Transverse colon (tissue), 4 donors: ENCODE data around the gene HDAC4. TPM values are rescaled to one million over a fixed set of nuclear protein-coding genes. Genes with fewer than 3 reads are reported as not detected.

Source experiments
- DNase-seq: peaks from one replicate; pipeline ENCODE4 v3.0.0-alpha.2; 2019
- H3K27ac ChIP-seq, 4 donors: fragments of 200-600 bp; sonication (generic); 2 replicates each; pipeline ENCODE4 v1.5.1; 2016 to 2018; ENCODE audit warnings: inconsistent platforms in 4 of 4
- H3K27me3 ChIP-seq: fragments of 200-600 bp; sonication (generic); 2 replicates; pipeline ENCODE4 v1.5.1; 2017; ENCODE audit warnings: inconsistent platforms
- H3K36me3 ChIP-seq, 4 donors: fragments of 200-600 bp; sonication (generic); 2 replicates each; pipeline ENCODE4 v1.5.1; 2017 to 2019; ENCODE audit warnings: inconsistent platforms in 4 of 4
- H3K4me1 ChIP-seq, 4 donors: fragments of 200-600 bp; sonication (generic); 2 replicates each; pipeline ENCODE4 v1.5.1; 2017 to 2020; ENCODE audit warnings: inconsistent platforms in 4 of 4
- H3K4me3 ChIP-seq, 4 donors: fragments of 200-600 bp; sonication (generic); 1 replicate in 1 of 4; 2 replicates in 3 of 4; pipeline versions ENCODE4 v1.5.1 to v1.6.1; 2017 to 2019; ENCODE audit warnings: inconsistent platforms in 4 of 4
- H3K9me3 ChIP-seq, 2 donors: fragments of 200-600 bp; sonication (generic); 2 replicates each; pipeline ENCODE4 v1.5.1; 2017 to 2019; ENCODE audit warnings: inconsistent platforms in 2 of 2
- EP300 ChIP-seq: sonication (generic); formaldehyde crosslinking; IDR thresholded peaks from one replicate; pipeline ENCODE4 v1.6.1; 2017; ENCODE audit warnings: antibody characterized with exemption, low read depth
- POLR2A ChIP-seq: fragments of 450-650 bp; IDR thresholded peaks from one replicate; pipeline ENCODE4 v1.6.1; 2016; ENCODE audit warnings: antibody characterized with exemption, mild to moderate bottlenecking, moderate library complexity
- POLR2AphosphoS5 ChIP-seq, 3 donors: sonication (generic); formaldehyde crosslinking; IDR thresholded peaks; one replicate each; pipeline ENCODE4 v1.6.1; 2016; ENCODE audit warnings: antibody characterized with exemption in 3 of 3
- WGBS, 2 donors: methylation state at CpG; one replicate each; pipeline ENCODE4 v1.1.5; 2018; ENCODE audit warnings: low coverage in 1 of 2; 5-methylcytosine and 5-hydroxymethylcytosine counted together
- in situ Hi-C, 4 donors: fragments of 200-750 bp; cut with MboI; loops; one replicate each; pipeline versions ENCODE4 v1.15.0 to v1.15.1; 2017; ENCODE audit warnings: low sequenced_read_pairs in 3 of 4, low pct_ligation_motif_present in 1 of 4, low pct_unique_long_range_greater_than_20kb in 1 of 4
- intact Hi-C: fragments of 100-400 bp; cut with DNase I; formaldehyde crosslinking; loops from one replicate; pipeline ENCODE4 v1.15.1; 2023; ENCODE audit warnings: low total_unique reads
- total RNA-seq, 4 donors: library from RNA; depleted of rRNA; stranded (reverse); fragments of >200 nt; gene quantifications; one replicate each; pipeline ENCODE4 v1.1.0, GENCODE V29; 2016
- TF ChIP-seq, protein P1 (sequence below), 5 experiments: fragments of 200-600 bp in 3 of 5; fragments of 450-650 bp in 2 of 5; sonication (generic) in 3 of 5; IDR thresholded peaks; 1 replicate in 2 of 5; 2 replicates in 3 of 5; pipeline ENCODE4 v1.5.1; 2016 to 2017; ENCODE audit warnings: antibody characterized with exemption in 5 of 5, inconsistent platforms in 3 of 5, mild to moderate bottlenecking in 2 of 5, moderate library complexity in 1 of 5

HDAC4 gene
- total RNA-seq, 4 donors from 2014 or later = 33.9 to 192 (median 112) TPM

DNA sequence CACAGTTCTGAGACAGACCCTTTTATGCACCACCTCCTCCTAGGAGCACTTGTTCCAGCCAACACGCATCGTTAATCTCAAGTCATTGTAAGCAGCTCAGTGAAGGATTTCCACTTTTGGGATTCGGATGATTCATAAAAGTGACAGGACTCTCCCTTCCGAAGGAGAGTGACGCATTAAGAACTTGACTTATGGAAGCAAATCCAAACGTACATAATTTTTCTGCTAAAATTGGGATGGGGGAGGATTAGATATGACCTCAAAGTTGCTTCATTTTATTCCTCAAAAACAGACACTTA lies 387.2 kb downstream of the HDAC4 start:
- no peak overlapping the region for H3K4me3 ChIP-seq
- H3K36me3 ChIP-seq = no peaks in the 10 kb centered on the region
- in situ Hi-C loops = no loop called here
- no peaks in the 10 kb centered on the region for H3K4me1 ChIP-seq
- intact Hi-C loops = no loop called here
- H3K27ac ChIP-seq = no peak overlapping the region
- DNase-seq = no peak
- WGBS, 2 donors = 85 to 90% methylated on average over 3 to 6 of the region's 6 CpGs
- no peaks in the 10 kb centered on the region for H3K9me3 ChIP-seq
- TF ChIP-seq POLR2A (no peak), POLR2AphosphoS5 (IDR thresholded peaks at IDR 0.05) (no peak), EP300 (no peak)
- TF ChIP-seq, protein P1, sequence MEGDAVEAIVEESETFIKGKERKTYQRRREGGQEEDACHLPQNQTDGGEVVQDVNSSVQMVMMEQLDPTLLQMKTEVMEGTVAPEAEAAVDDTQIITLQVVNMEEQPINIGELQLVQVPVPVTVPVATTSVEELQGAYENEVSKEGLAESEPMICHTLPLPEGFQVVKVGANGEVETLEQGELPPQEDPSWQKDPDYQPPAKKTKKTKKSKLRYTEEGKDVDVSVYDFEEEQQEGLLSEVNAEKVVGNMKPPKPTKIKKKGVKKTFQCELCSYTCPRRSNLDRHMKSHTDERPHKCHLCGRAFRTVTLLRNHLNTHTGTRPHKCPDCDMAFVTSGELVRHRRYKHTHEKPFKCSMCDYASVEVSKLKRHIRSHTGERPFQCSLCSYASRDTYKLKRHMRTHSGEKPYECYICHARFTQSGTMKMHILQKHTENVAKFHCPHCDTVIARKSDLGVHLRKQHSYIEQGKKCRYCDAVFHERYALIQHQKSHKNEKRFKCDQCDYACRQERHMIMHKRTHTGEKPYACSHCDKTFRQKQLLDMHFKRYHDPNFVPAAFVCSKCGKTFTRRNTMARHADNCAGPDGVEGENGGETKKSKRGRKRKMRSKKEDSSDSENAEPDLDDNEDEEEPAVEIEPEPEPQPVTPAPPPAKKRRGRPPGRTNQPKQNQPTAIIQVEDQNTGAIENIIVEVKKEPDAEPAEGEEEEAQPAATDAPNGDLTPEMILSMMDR (IDR thresholded peaks at IDR 0.05) = no peak
- H3K27me3 ChIP-seq = peaks cover 17% of the 10 kb centered on the region

DNA sequence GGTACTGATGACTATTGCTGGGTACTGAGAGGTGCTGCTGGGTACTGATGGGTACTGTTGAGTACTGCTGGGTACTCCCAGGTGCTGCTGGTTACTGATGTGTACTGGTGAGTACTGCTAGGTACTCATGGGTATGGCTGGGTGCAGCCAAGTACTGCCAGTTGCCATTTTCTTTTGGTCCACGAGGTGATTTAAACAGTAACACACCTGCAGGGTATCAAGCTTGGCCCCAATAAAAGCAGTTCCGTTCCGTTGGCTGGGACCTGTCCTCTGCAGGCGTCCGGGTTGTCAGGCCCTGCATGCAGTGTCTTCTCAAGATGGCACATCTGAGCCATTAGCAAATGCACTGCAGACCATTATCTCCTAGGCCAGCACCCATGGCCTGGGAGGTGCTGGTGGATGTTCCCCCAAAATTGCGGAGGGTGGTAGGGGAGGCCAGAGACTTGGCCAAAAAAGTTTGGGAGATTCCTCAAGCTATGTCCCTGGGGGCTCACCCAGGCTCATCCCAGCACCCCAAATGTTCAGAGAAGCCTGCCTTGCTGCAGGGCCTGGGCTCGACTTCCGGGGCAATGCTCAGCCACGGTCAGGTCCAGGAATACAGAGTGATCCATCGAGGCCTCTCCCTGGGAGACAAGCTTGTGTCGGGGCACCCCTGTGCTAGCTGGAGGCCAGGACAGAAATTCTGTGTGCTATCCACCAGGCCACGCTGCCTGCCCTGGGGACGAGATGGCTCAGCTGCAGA lies 387.7 kb downstream of the HDAC4 start:
- Histone ChIP-seq H3K4me3 (no peak overlapping the region), H3K4me1 (no peaks in the 10 kb centered on the region), H3K9me3 (no peaks in the 10 kb centered on the region), H3K36me3 (no peaks in the 10 kb centered on the region), H3K27ac (no peak overlapping the region), H3K27me3 (peaks cover 21% of the 10 kb centered on the region)
- in situ Hi-C loops (no loop called here), intact Hi-C loops (no loop called here)
- no peak for DNase-seq
- TF ChIP-seq, protein P1 (IDR thresholded peaks at IDR 0.05) = no peak
- no peak for TF ChIP-seq POLR2A
- TF ChIP-seq POLR2AphosphoS5 (IDR thresholded peaks at IDR 0.05) = no peak
- WGBS, 2 donors = 82% methylated on average over 13 of the region's 13 CpGs; no CpG with 5 or more reads in 1 of the 2 donors

DNA sequence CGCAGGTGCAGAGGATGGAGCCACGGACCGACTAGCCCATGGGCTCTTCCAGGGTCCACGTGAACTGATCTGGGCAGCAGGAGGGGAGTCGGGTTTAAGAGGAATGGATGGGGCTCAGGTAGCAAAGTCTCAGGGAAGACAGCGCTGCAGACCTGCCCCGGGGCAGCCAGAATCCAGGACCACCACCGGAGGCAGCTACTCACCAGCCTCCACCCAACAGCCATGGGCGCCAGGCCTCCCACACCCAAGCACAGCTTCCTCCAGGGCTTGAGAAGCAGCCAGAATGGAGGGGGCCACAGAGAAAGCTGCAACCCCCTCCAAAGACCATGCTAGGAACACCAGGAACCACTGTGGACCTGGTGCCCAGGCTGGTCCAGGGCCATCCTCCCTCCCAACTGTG lies 388.6 kb downstream of the HDAC4 start:
- H3K36me3 ChIP-seq = no peaks in the 10 kb centered on the region
- H3K27ac ChIP-seq = no peak overlapping the region
- WGBS, 2 donors = 86% methylated on average over 9 of the region's 9 CpGs; no CpG with 5 or more reads in 1 of the 2 donors
- peaks cover 30% of the 10 kb centered on the region for H3K27me3 ChIP-seq
- in situ Hi-C loops (no loop called here), intact Hi-C loops (no loop called here)
- TF ChIP-seq POLR2AphosphoS5 (IDR thresholded peaks at IDR 0.05) = no peak
- TF ChIP-seq, protein P1 (IDR thresholded peaks at IDR 0.05) = no peak
- no peak for TF ChIP-seq EP300
- TF ChIP-seq POLR2A = no peak
- H3K4me3 ChIP-seq = no peak overlapping the region
- no peaks in the 10 kb centered on the region for H3K9me3 ChIP-seq
- H3K4me1 ChIP-seq = no peaks in the 10 kb centered on the region
- DNase-seq = no peak

DNA sequence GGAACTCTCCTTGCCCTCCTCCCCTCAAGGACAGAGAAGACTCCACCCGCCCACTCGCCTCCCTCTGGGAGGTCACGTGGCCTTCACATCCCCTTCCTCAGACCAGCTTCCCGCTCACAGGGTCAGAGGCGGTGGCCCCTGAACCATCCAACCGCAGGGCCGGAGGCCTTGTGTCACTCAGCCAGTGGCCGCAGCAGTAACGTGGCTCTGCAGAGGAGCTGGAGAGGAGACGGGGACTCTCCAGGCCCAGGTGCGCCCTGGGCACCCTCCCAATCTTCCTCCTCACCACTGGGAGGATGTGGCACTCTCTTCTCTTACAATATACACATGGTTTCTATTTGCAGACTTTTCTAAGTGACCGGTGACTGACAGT lies 391.2 kb downstream of the HDAC4 start:
- Histone ChIP-seq H3K9me3 (no peaks in the 10 kb centered on the region), H3K36me3 (no peaks in the 10 kb centered on the region), H3K27ac (no peak overlapping the region), H3K4me1 (no peaks in the 10 kb centered on the region), H3K27me3 (peaks cover 39% of the 10 kb centered on the region), H3K4me3 (no peak overlapping the region)
- intact Hi-C loops (no loop called here), in situ Hi-C loops (no loop called here)
- 66 to 77% methylated on average over 3 to 12 of the region's 12 CpGs for WGBS, 2 donors
- DNase-seq = no peak
- no peak for TF ChIP-seq POLR2A
- TF ChIP-seq, protein P1 (IDR thresholded peaks at IDR 0.05) = no peak
